WERI-Rb-1 (cell line): Measurements from ENCODE around the gene AVPR1B.

ENCODE experiments used
- DNase-seq: peaks from one replicate; pipeline ENCODE4 v3.0.0-alpha.2; 2020
- H3K27ac ChIP-seq: fragments of 250-450 bp; sonication (Bioruptor Pico); 2 replicates; pipeline ENCODE4 v1.5.1; 2020; ENCODE audit warnings: mild to moderate bottlenecking, moderate library complexity
- H3K27me3 ChIP-seq: fragments of 250-450 bp; sonication (Bioruptor Pico); 2 replicates; pipeline ENCODE4 v1.5.1; 2021; ENCODE audit warnings: mild to moderate bottlenecking, low read depth, moderate library complexity; ENCODE audit not compliant: insufficient read depth, severe bottlenecking
- H3K36me3 ChIP-seq: fragments of 250-450 bp; sonication (Bioruptor Pico); 2 replicates; pipeline ENCODE4 v1.5.1; 2020; ENCODE audit warnings: mild to moderate bottlenecking, moderate library complexity
- H3K4me3 ChIP-seq: 2 replicates; pipeline ENCODE4 v1.5.1; 2011; ENCODE audit warnings: low read depth, mild to moderate bottlenecking, control low read depth, low read length
- H3K9me3 ChIP-seq: fragments of 250-450 bp; sonication (Bioruptor Pico); 2 replicates; pipeline ENCODE4 v1.5.1; 2021; ENCODE audit warnings: mild to moderate bottlenecking, moderate library complexity; ENCODE audit not compliant: severe bottlenecking
- CTCF ChIP-seq: IDR thresholded peaks from 2 replicates; pipeline ENCODE4 v1.5.1; 2011; ENCODE audit warnings: low read depth, mild to moderate bottlenecking, control low read depth, inconsistent platforms, low read length

Gene AVPR1B

GRCh38 chr1:206111271-206111927 lies 5.8 kb downstream of the AVPR1B start:
- no peak for TF ChIP-seq CTCF
- H3K27ac ChIP-seq, result no peak overlapping the region
- H3K27me3 ChIP-seq, result peaks cover 88% of the 10 kb centered on the region
- no peak for DNase-seq
- no peak overlapping the region for H3K4me3 ChIP-seq
- H3K9me3 ChIP-seq, result no peaks in the 10 kb centered on the region
- H3K36me3 ChIP-seq, result no peaks in the 10 kb centered on the region

DNA sequence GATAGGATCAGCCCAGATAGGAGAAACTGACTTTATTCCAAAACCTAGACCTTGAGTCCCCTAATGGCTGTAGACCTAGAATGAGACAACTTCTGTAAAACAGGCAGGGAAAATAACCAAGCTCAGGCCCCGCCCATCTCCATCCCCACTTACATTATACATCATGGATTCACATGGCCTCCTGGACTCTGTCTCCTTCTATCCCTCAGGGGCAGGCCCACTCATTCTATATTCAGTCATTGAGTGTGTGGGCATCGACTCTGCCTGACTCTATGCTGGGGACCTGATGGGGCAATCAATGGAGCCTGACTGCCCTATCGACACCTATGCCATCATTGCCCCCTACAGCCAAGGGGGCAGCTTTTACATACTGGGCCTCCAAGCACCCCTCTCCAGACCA lies 6.4 kb downstream of the AVPR1B start:
- Histone ChIP-seq H3K36me3 (no peaks in the 10 kb centered on the region), H3K9me3 (no peaks in the 10 kb centered on the region), H3K4me3 (no peak overlapping the region), H3K27me3 (peaks cover 82% of the 10 kb centered on the region), H3K27ac (no peak overlapping the region)
- TF ChIP-seq CTCF, result no peak
- DNase-seq, result no peak

DNA sequence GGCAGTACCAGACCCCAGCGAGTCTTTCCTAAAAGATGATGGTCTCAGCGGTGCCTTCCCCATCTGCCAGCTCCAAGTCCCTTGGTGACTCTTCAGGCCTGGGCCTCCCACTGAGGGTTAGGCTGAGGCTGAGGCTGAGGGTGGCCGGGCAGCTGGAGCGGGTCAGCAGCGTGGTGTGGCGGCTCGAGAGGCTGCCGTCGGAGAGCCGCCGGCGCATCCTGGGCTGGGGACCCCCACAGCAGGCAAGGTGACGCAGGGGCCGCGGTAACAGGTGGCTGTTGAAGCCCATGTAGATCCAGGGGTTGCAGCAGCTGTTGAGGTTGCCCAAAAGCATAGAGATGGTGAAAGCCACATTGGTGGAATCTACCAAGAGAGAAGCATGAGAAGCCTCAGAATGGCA lies 7.0 kb downstream of the AVPR1B start:
- peaks cover 76% of the 10 kb centered on the region for H3K27me3 ChIP-seq
- H3K36me3 ChIP-seq, result no peaks in the 10 kb centered on the region
- H3K9me3 ChIP-seq, result no peaks in the 10 kb centered on the region
- TF ChIP-seq CTCF, result no peak
- H3K4me3 ChIP-seq, result no peak overlapping the region
- H3K27ac ChIP-seq, result no peak overlapping the region
- DNase-seq, result no peak

GRCh38 chr1:206109718-206110117 lies 7.5 kb downstream of the AVPR1B start:
- DNase-seq, result no peak
- H3K9me3 ChIP-seq, result no peaks in the 10 kb centered on the region
- H3K36me3 ChIP-seq, result no peaks in the 10 kb centered on the region
- H3K4me3 ChIP-seq, result no peak overlapping the region
- no peak overlapping the region for H3K27ac ChIP-seq
- H3K27me3 ChIP-seq, result peaks cover 71% of the 10 kb centered on the region
- TF ChIP-seq CTCF, result no peak

GRCh38 chr1:206108635-206109034 lies 8.6 kb downstream of the AVPR1B start:
- H3K4me3 ChIP-seq, result no peak overlapping the region
- H3K9me3 ChIP-seq, result no peaks in the 10 kb centered on the region
- H3K36me3 ChIP-seq, result no peaks in the 10 kb centered on the region
- H3K27ac ChIP-seq, result no peak overlapping the region
- peaks cover 66% of the 10 kb centered on the region for H3K27me3 ChIP-seq
- no peak for DNase-seq
- no peak for TF ChIP-seq CTCF

- TF ChIP-seq CTCF, result no peak
- Histone ChIP-seq H3K9me3 (no peaks in the 10 kb centered on the region), H3K27me3 (peaks cover 51% of the 10 kb centered on the region), H3K36me3 (no peaks in the 10 kb centered on the region), H3K4me3 (no peak overlapping the region), H3K27ac (no peak overlapping the region)
- no peak for DNase-seq
These were observed 10.0 kb downstream of the AVPR1B start for GRCh38 chr1:206107168-206107544.
